ENCODE results near the gene STYXL1. TPM values are rescaled to one million over a fixed set of nuclear protein-coding genes. Genes with fewer than 3 reads are reported as not detected.
A peak's percentile ranks its signal among the peaks of the same experiment; 100 is the strongest.

The STYXL1 gene
- total RNA-seq, 1 donor from 2014 or later: 56.1 TPM

DNA sequence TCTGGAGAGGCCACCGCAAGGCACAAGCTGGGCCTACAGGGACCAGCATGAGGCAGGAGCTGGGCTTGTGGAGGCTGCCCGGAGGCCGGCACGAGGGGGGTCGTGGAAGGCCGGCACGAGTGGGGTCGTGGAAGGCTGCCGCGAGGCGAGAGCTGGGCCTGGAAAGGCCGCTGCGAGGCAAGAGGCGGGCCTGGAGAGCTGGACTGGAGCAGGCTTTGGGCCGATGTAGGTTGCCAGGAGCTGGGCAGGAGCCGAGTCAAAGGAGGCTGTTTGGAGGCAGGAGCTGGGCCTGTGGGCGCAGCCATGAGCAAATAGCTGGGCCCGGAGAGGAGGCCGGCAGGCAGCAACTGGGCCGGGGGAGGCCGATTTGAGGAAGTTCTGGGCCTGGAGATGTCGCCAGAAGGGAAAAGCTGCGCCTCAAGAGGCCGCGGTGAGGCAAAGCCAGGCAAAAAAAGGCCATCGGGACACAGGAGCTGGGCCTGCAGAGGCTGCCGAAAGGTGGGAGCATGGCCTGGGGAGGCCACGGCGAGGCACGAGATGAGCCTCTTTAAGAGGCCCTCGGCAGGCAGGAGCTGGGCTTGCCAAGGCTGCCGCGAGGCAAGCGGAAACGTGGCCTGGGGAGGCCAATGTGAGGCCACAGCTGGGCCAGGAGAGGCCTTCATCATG, 26.6 kb upstream of the STYXL1 start:
- no peak overlapping the region for H3K9ac ChIP-seq
- no peak overlapping the region for H3K27ac ChIP-seq
- DNase-seq (ENCODE audit: low spot score): no peak
- peaks cover 8% of the 10 kb centered on the region for H3K4me1 Mint-ChIP-seq
- H3K27me3 ChIP-seq: no peaks in the 10 kb centered on the region
- H3K9me3 ChIP-seq (ENCODE audit: low read depth): no peaks in the 10 kb centered on the region
- H3K4me1 ChIP-seq: peaks cover 7% of the 10 kb centered on the region
- H4K20me1 ChIP-seq (ENCODE audit: low read depth): no peaks in the 10 kb centered on the region
- H3K9me3 Mint-ChIP-seq: no peaks in the 10 kb centered on the region
- no peak overlapping the region for H2AFZ ChIP-seq (replicated peaks)
- H3K4me3 ChIP-seq: no peak overlapping the region
- peaks cover 4% of the 10 kb centered on the region for H3K27me3 Mint-ChIP-seq (ENCODE audit: insufficient read depth, low read depth)
- H3K36me3 ChIP-seq: no peaks in the 10 kb centered on the region
- H3K4me3 Mint-ChIP-seq: no peak overlapping the region
- H3K4me2 ChIP-seq: no peak overlapping the region
- no peaks in the 10 kb centered on the region for H3F3A ChIP-seq (ENCODE audit: low read depth)
- H3K36me3 Mint-ChIP-seq: no peaks in the 10 kb centered on the region
- no peak overlapping the region for H3K27ac Mint-ChIP-seq
- no peak for TF ChIP-seq EZH2 (IDR thresholded peaks at IDR 0.05)
- TF ChIP-seq EZH2phosphoT487 (IDR thresholded peaks at IDR 0.05): no peak
- no peaks in the 10 kb centered on the region for H3K79me2 ChIP-seq (ENCODE audit: low read depth)

- no peak overlapping the region for H3K4me3 ChIP-seq
- Mint-ChIP-seq H3K27ac (no peak overlapping the region), H3K4me1 (peaks cover 8% of the 10 kb centered on the region), H3K27me3 (ENCODE audit: insufficient read depth, low read depth) (peaks cover 4% of the 10 kb centered on the region), H3K36me3 (no peaks in the 10 kb centered on the region), H3K4me3 (no peak overlapping the region), H3K9me3 (no peaks in the 10 kb centered on the region)
- TF ChIP-seq EZH2phosphoT487 (IDR thresholded peaks at IDR 0.05): no peak
- TF ChIP-seq, protein P1, sequence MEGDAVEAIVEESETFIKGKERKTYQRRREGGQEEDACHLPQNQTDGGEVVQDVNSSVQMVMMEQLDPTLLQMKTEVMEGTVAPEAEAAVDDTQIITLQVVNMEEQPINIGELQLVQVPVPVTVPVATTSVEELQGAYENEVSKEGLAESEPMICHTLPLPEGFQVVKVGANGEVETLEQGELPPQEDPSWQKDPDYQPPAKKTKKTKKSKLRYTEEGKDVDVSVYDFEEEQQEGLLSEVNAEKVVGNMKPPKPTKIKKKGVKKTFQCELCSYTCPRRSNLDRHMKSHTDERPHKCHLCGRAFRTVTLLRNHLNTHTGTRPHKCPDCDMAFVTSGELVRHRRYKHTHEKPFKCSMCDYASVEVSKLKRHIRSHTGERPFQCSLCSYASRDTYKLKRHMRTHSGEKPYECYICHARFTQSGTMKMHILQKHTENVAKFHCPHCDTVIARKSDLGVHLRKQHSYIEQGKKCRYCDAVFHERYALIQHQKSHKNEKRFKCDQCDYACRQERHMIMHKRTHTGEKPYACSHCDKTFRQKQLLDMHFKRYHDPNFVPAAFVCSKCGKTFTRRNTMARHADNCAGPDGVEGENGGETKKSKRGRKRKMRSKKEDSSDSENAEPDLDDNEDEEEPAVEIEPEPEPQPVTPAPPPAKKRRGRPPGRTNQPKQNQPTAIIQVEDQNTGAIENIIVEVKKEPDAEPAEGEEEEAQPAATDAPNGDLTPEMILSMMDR (IDR thresholded peaks at IDR 0.05): peak; percentile 33
- no peaks in the 10 kb centered on the region for H3F3A ChIP-seq (ENCODE audit: low read depth)
- no peak overlapping the region for H3K9ac ChIP-seq
- no peak overlapping the region for H3K4me2 ChIP-seq
- peak overlapping the region; percentile 34 for H2AFZ ChIP-seq (replicated peaks)
- H3K9me3 ChIP-seq (ENCODE audit: low read depth): no peaks in the 10 kb centered on the region
- DNase-seq (ENCODE audit: low spot score): peak; percentile 54
- no peaks in the 10 kb centered on the region for H3K36me3 ChIP-seq
- no peaks in the 10 kb centered on the region for H3K27me3 ChIP-seq
- no peaks in the 10 kb centered on the region for H3K79me2 ChIP-seq (ENCODE audit: low read depth)
- no peaks in the 10 kb centered on the region for H4K20me1 ChIP-seq (ENCODE audit: low read depth)
- H3K27ac ChIP-seq: no peak overlapping the region
- H3K4me1 ChIP-seq: peaks cover 7% of the 10 kb centered on the region
These were observed 25.7 kb upstream of the STYXL1 start for GRCh38 chr7:76073335-76073990.

GRCh38 chr7:76072243-76073148, 24.7 kb upstream of the STYXL1 start:
- peaks cover 8% of the 10 kb centered on the region for H3K4me1 Mint-ChIP-seq
- no peak overlapping the region for H3K4me3 Mint-ChIP-seq
- no peak overlapping the region for H3K4me3 ChIP-seq
- H3K4me1 ChIP-seq: peaks cover 7% of the 10 kb centered on the region
- no peaks in the 10 kb centered on the region for H3K79me2 ChIP-seq (ENCODE audit: low read depth)
- no peaks in the 10 kb centered on the region for H4K20me1 ChIP-seq (ENCODE audit: low read depth)
- peaks cover 4% of the 10 kb centered on the region for H3K27me3 Mint-ChIP-seq (ENCODE audit: insufficient read depth, low read depth)
- no peaks in the 10 kb centered on the region for H3K36me3 Mint-ChIP-seq
- no peaks in the 10 kb centered on the region for H3F3A ChIP-seq (ENCODE audit: low read depth)
- H2AFZ ChIP-seq (replicated peaks): peak overlapping the region; percentile 34
- H3K9me3 Mint-ChIP-seq: no peaks in the 10 kb centered on the region
- no peak overlapping the region for H3K9ac ChIP-seq
- no peaks in the 10 kb centered on the region for H3K9me3 ChIP-seq (ENCODE audit: low read depth)
- DNase-seq (ENCODE audit: low spot score): no peak
- H3K27me3 ChIP-seq: no peaks in the 10 kb centered on the region
- H3K4me2 ChIP-seq: no peak overlapping the region
- peak overlapping the region; percentile 78 for H3K27ac Mint-ChIP-seq
- no peak overlapping the region for H3K27ac ChIP-seq
- TF ChIP-seq EZH2phosphoT487 (IDR thresholded peaks at IDR 0.05) (no peak), EZH2 (IDR thresholded peaks at IDR 0.05) (no peak)
- TF ChIP-seq, protein P1 (IDR thresholded peaks at IDR 0.05): no peak
- no peaks in the 10 kb centered on the region for H3K36me3 ChIP-seq

All from neural progenitor cell (in vitro differentiated cells).